Hematopoietic multipotent progenitor cell treated with erythropoietin and hydrocortisone succinate and interleukin-3 and kit ligand, for 15 days (in vitro differentiated cells): Measurements from ENCODE around the gene JADE2.

Experiments
- DNase-seq: peaks from one replicate; pipeline ENCODE4 v3.0.0-alpha.2; 2015; ENCODE audit warnings: low spot score

Gene JADE2

DNA sequence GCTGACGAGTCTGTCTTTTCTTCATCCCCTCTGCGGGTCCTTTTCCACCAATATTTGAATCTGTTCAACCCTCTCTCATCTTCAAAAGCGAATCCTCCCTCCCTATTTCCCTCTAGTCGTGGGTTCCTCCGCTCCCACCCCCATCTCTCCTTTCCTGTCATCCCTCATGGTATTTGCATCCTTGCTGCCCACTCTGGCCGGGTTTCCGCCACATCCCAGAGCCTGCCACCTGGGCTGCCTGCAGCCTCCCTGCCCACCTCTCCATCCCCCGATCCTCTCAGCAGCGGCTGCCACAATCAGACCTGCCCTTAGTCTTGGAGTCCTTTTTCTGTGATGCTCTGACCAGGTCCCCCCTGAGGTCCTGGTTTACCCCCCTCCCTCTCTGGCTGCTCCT lies 44.9 kb downstream of the JADE2 start:
- no peak for DNase-seq

GRCh38 chr5:134570886-134571285 lies 45.4 kb downstream of the JADE2 start:
- no peak for DNase-seq

GRCh38 chr5:134571693-134572405 lies 46.4 kb downstream of the JADE2 start:
- DNase-seq, result no peak

DNA sequence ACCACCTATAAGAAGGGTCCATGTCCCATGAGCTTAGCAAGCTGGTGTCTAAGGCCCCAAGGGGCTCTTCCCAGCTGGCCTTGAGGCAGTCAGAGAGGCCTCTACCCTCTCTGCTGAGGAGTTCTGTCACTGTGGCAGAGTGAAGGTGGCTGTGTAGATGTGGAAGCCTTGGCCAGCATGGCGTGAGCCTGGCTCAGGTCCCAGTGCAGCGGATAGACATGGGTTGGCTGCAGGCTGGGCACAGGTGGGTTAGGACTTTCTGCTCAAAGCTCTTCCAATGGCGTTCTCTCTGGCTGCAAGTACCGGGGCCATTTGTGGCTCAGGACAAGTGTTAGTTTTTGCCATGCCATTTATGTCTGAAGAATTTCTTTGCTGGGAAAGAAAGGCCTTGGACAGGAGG lies 47.3 kb downstream of the JADE2 start:
- DNase-seq, result no peak

DNA sequence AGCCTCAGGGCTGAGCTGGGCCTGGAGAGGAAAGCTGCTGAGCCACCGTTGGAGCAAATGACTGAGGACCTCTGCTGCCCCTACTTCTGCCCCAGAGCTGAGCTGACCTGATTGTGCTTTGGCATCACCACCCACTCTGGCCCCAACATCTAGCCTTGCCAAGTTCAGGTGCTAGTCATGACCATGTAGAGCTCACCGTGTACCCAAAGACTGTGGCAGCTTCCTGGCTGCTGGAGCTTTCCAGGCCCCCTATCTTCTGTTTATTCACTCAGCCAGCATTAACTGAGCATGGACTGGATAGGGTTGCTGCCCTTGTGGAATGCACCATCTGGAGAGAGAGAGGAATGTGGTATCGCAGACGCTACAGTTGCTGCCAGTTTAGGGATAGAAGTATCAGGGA lies 49.1 kb downstream of the JADE2 start:
- no peak for DNase-seq

DNA sequence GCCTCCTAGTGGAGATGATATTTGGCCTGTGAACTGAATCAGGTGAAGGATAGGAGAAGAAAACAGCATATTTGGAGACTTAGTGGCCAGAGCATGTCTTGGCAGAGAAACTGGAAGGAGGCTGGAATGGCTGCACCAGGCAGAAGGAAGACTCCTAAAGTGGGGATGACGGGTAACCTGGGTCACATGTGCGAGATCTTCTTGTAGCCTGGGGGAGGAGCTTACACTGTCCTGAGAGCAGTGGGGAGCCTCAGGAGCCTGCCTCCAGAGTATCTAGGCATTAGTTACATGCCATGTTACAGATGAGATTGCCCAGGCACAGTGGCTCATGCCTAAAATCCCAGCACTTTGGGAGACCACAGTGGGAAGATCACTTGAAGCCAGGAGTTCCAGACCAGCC lies 49.8 kb downstream of the JADE2 start:
- no peak for DNase-seq

- no peak for DNase-seq
These were observed 51.0 kb downstream of the JADE2 start for GRCh38 chr5:134576386-134577021.

GRCh38 chr5:134577022-134577795 lies 51.7 kb downstream of the JADE2 start:
- DNase-seq, result no peak

- DNase-seq, result peak; percentile 75
These were observed 52.5 kb downstream of the JADE2 start for GRCh38 chr5:134577796-134578577.

DNA sequence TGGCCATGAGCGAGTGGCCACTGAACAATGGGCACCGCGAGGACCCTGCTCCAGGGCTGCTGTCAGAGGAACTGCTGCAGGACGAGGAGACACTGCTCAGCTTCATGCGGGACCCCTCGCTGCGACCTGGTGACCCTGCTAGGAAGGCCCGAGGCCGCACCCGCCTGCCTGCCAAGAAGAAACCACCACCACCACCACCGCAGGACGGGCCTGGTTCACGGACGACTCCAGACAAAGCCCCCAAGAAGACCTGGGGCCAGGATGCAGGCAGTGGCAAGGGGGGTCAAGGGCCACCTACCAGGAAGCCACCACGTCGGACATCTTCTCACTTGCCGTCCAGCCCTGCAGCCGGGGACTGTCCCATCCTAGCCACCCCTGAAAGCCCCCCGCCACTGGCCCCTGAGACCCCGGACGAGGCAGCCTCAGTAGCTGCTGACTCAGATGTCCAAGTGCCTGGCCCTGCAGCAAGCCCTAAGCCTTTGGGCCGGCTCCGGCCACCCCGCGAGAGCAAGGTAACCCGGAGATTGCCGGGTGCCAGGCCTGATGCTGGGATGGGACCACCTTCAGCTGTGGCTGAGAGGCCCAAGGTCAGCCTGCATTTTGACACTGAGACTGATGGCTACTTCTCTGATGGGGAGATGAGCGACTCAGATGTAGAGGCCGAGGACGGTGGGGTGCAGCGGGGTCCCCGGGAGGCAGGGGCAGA lies 53.3 kb downstream of the JADE2 start:
- DNase-seq, result no peak

- no peak for DNase-seq
These were observed 53.9 kb downstream of the JADE2 start for GRCh38 chr5:134579284-134579771.

GRCh38 chr5:134580001-134580460 lies 54.6 kb downstream of the JADE2 start:
- no peak for DNase-seq

DNA sequence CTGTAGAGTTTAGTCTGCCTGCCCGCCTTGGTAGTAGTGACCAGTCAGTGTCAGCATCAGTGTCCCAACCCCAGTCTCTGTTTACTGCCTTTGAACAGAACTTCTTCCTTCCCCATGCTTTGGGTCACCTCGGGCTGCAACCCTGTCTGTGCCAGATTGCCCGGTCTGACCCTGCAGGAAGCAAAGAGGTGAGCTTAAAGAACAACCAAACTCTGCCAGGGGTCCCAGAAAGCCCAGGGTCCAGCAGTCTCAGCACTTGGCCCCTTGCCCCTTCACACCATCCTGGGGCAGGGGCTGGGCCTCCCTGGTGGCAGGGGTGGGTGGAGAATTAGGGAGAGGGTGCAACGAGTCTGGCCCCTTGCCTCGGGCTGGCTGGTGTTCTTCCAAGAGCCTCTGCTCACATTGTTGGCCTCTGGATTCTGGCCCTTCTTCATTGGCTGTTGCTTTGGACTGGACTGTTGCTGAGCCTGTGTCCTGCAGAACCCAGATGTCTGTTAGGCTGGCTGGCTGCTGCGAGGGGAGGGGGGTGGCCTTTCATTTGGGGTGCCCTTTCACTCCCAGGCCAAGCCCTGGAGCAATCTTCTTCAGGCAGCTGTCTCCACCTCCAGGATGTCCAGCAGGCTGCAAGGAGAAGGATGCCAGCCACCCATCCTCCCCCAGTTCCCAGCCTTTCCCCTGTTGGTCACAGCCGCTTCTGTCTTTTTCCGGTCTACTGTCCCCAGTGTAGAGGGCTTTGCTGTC lies 55.9 kb downstream of the JADE2 start:
- no peak for DNase-seq

GRCh38 chr5:134582281-134582680 lies 56.8 kb downstream of the JADE2 start:
- no peak for DNase-seq

GRCh38 chr5:134582941-134583340 lies 57.5 kb downstream of the JADE2 start:
- no peak for DNase-seq

GRCh38 chr5:134583766-134584165 lies 58.3 kb downstream of the JADE2 start:
- DNase-seq, result no peak

GRCh38 chr5:134584662-134585061 lies 59.2 kb downstream of the JADE2 start:
- no peak for DNase-seq

DNA sequence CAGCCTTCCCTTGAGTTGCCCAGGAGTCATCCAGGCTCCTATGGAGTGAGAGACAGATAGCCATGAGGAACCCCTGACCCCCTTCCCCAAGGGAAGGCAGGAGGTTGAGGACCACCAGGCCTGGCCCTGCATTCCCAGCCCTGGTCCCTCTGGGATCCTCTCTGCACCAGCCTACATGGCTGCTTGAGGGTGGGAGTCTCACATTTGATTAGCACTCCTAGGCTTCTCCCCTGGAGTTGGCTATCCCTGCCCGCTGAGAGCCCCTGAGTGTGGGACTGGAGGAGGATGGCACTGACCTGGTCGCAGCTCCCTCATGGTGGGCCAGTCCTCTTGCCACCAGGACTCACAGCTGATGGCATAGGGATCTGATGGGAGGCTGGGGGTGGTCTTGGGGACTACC lies 60.5 kb downstream of the JADE2 start:
- no peak for DNase-seq

DNA sequence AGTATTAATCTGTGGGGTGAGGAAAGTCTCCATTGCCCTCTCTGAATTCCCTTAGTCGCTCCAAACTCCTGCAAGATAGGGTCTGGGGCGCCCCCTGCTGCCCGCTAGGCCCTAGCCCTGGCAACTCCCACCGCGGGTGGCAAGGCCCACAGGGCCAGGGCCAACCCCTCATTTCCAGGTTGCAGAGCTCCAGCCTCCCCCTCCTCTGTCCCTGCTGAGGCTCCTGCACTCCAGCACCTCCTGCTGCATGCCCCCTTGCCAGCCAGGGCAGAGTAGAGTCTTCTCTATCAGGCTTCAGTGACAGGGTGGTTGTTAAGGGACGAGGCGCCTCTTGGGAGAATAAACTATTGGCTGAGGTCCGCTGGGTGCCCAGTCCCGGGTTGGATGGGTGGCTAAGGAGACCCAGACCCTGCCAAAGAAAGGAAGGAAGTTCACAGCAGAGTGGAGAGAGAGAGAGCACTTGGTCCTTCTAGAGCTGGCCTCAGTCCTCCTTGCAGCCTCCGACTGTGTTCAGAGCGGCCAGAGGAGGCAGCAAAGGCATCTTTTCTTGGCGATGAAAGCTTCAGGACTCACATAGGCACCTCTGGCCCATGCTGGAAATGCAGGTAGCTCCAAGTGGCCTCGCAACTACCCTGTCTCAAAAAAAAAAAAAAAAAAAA lies 61.5 kb downstream of the JADE2 start:
- peak; percentile 60 for DNase-seq

GRCh38 chr5:134590992-134591659 lies 65.7 kb downstream of the JADE2 start:
- no peak for DNase-seq
